Fibroblast of mammary gland (primary cell): Measurements from ENCODE around the gene KRTAP22-1.

Experiments
- DNase-seq: peaks from one replicate; pipeline ENCODE4 v3.0.0-alpha.2; 2010; ENCODE audit warnings: low read depth
- H3K4me3 ChIP-seq: 2 replicates; pipeline ENCODE4 v1.5.1; 2011; ENCODE audit warnings: low read depth, mild to moderate bottlenecking, low read length, moderate library complexity; ENCODE audit not compliant: control insufficient read depth
- CTCF ChIP-seq: conservative IDR thresholded peaks from 2 replicates; pipeline ENCODE4 v1.5.1; 2011; ENCODE audit warnings: low read depth, low read length, inconsistent platforms; ENCODE audit not compliant: control insufficient read depth, insufficient read depth

The KRTAP22-1 gene

GRCh38 chr21:30592140-30592539, 8.7 kb upstream of the KRTAP22-1 start, which contains the start of gene KRTAP6-3:
KRTAP6-3 (plus strand) TSS chr21:30592440; CDS start chr21:30592446, 6 bp downstream.
- TF ChIP-seq CTCF = no peak
- no peak within 1 kb of the TSS for H3K4me3 ChIP-seq
- DNase-seq = no peak

GRCh38 chr21:30598802-30599201, 2.1 kb upstream of the KRTAP22-1 start, which contains the start of gene KRTAP6-2:
KRTAP6-2 (minus strand) TSS chr21:30598902; CDS start chr21:30598874, 28 bp downstream.
- no peak for TF ChIP-seq CTCF
- no peak for DNase-seq

GRCh38 chr21:30605968-30606367, 5.1 kb downstream of the KRTAP22-1 start:
- TF ChIP-seq CTCF = no peak
- H3K4me3 ChIP-seq = no peak overlapping the region

More at GRCh38 chr21:30598802-30599201, 2.1 kb upstream of the KRTAP22-1 start, which contains the start of gene KRTAP6-2:
- no peak within 1 kb of the TSS for H3K4me3 ChIP-seq

GRCh38 chr21:30612132-30612531, 11.2 kb downstream of the KRTAP22-1 start:
- DNase-seq = no peak
- no peak overlapping the region for H3K4me3 ChIP-seq
- no peak for TF ChIP-seq CTCF

More at GRCh38 chr21:30605968-30606367, 5.1 kb downstream of the KRTAP22-1 start:
- DNase-seq = no peak

- no peak for TF ChIP-seq CTCF
- DNase-seq = no peak
- no peak within 1 kb of the TSS for H3K4me3 ChIP-seq
Observed at GRCh38 chr21:30613836-30614235, 12.9 kb downstream of the KRTAP22-1 start, which contains the start of gene KRTAP6-1. KRTAP6-1 (minus strand) TSS chr21:30613930; CDS start chr21:30613904, 26 bp downstream.

- no peak overlapping the region for H3K4me3 ChIP-seq
- no peak for TF ChIP-seq CTCF
- DNase-seq = no peak
Observed at GRCh38 chr21:30615199-30615598, 14.3 kb downstream of the KRTAP22-1 start.

GRCh38 chr21:30616125-30616524, 15.2 kb downstream of the KRTAP22-1 start, which contains the start of gene KRTAP20-1:
KRTAP20-1 (plus strand) TSS chr21:30616425; CDS start chr21:30616455, 30 bp downstream.
- DNase-seq = no peak
- H3K4me3 ChIP-seq = no peak within 1 kb of the TSS
- TF ChIP-seq CTCF = no peak
